Measurements from ENCODE around the gene ARHGEF33. TPM values are rescaled to one million over a fixed set of nuclear protein-coding genes. Genes with fewer than 3 reads are reported as not detected.

The ARHGEF33 gene
- total and polyA plus RNA-seq, 2 of the 13 experiments (the other 11 are each of a cell fraction or from before 2014, with no cell fraction given), result 0.04 TPM; not detected in 1

GRCh38 chr2:38947241-38948239, 57.9 kb downstream of the ARHGEF33 start (continued):
- TF ChIP-seq ZNF264 (CRISPR knock-in tag; IDR thresholded peaks at IDR 0.05), result no peak
- no peak; the same call in 1 of the 2 replicates for TF ChIP-seq JUN (CRISPR knock-in tag; IDR thresholded peaks at IDR 0.05)
- TF ChIP-seq MAFF (IDR thresholded peaks at IDR 0.05; ENCODE audit: low read depth, low read length), result peak; percentile 70; the same call in 1 of the 2 replicates
- TF ChIP-seq SYNCRIP (IDR thresholded peaks at IDR 0.05; ENCODE audit: insufficient read depth, low read depth, low read length), result no peak
- TF ChIP-seq ZFP82 (CRISPR knock-in tag; IDR thresholded peaks at IDR 0.05; ENCODE audit: borderline replicate concordance), result no peak
- no peak for TF ChIP-seq MTF1 (CRISPR knock-in tag; IDR thresholded peaks at IDR 0.05)
- no peak for TF ChIP-seq MAF1 (CRISPR knock-in tag; IDR thresholded peaks at IDR 0.05; ENCODE audit: borderline replicate concordance)
- no peak for TF ChIP-seq ZBTB42 (CRISPR knock-in tag; IDR thresholded peaks at IDR 0.05)
- TF ChIP-seq ZNF33B (CRISPR knock-in tag; IDR thresholded peaks at IDR 0.05), result no peak
- TF ChIP-seq ELF1 (CRISPR knock-in tag; IDR thresholded peaks at IDR 0.05), result no peak
- TF ChIP-seq RFX1 (IDR thresholded peaks at IDR 0.05), result no peak
- TF ChIP-seq TEF (CRISPR knock-in tag; IDR thresholded peaks at IDR 0.05), result no peak
- peak; percentile 33; the same call in 1 of the 2 replicates for TF ChIP-seq ZNF691 (CRISPR knock-in tag; IDR thresholded peaks at IDR 0.05; ENCODE audit: borderline replicate concordance, low read depth)
- no peak for TF ChIP-seq ZNF383 (CRISPR knock-in tag; IDR thresholded peaks at IDR 0.05; ENCODE audit: borderline replicate concordance)
- TF ChIP-seq ZNF432 (CRISPR knock-in tag; IDR thresholded peaks at IDR 0.05; ENCODE audit: borderline replicate concordance), result no peak
- TF ChIP-seq ZNF687 (CRISPR knock-in tag; IDR thresholded peaks at IDR 0.05), result peak; percentile 60
- TF ChIP-seq CHD2 (IDR thresholded peaks at IDR 0.05; ENCODE audit: low read depth, low read length), result no peak
- TF ChIP-seq EZH2 (conservative IDR thresholded peaks at IDR 0.05; ENCODE audit: low read depth, low read length), result no peak
- TF ChIP-seq ZBTB39 (CRISPR knock-in tag; IDR thresholded peaks at IDR 0.05), result no peak
